K562 (cell line): ENCODE data around the gene SPATA2L.

Experiments
- ILK ChIP-seq: fragments of 450-650 bp; IDR thresholded peaks from 2 replicates; pipeline ENCODE4 v1.6.1; 2016; ENCODE audit warnings: missing genetic modification characterization, low read depth, mild to moderate bottlenecking, missing compliant biosample characterization, moderate library complexity, borderline replicate concordance
- TAF1 ChIP-seq: IDR thresholded peaks from 2 replicates; pipeline ENCODE4 v1.6.1; 2011; ENCODE audit warnings: mild to moderate bottlenecking, low read length, moderate library complexity; ENCODE audit not compliant: insufficient read depth, control insufficient read depth, severe bottlenecking; ENCODE audit errors: extremely low read depth
- ZZZ3 ChIP-seq: fragments of 450-650 bp; IDR thresholded peaks from 2 replicates; pipeline ENCODE4 v1.6.1; 2016; ENCODE audit warnings: antibody characterized with exemption, mild to moderate bottlenecking, moderate library complexity

DNA sequence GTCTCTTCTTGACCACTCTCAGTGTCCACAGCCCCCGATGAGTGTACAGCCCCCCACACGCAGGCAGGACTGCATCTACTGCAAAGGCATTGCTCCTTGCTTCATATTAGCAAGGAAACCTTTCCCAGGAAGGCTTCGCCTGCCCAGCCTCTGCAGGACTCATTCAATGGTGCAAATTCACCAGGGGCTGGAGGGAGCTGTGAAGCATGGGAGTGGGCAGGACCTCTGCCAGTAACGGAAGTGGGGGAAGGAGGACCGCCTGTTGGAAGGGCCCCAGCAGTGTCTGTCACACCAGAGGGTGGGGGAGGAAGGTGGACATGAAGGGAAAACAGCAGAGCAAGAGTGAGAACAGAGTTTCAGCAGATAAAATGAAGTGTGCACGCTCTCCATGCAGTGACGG, 41.4 kb downstream of the SPATA2L start:
- TF ChIP-seq ILK (tag) (no peak), TAF1 (no peak), ZZZ3 (no peak)
